Stomach (tissue), 9 donors: ENCODE results near the gene KCNQ1. TPM values are rescaled to one million over a fixed set of nuclear protein-coding genes. Genes with fewer than 3 reads are reported as not detected.

Experiments
- DNase-seq, 2 donors: peaks; one replicate each; pipeline versions ENCODE4 v3.0.0 to v3.0.0-alpha.2; 2013 to 2019
- H3K27ac ChIP-seq, 5 donors: fragments of 200-600 bp in 4 of 5; sonication (generic) in 4 of 5; one replicate each; pipeline ENCODE4 v1.5.1; 2013 to 2019; ENCODE audit warnings: mild to moderate bottlenecking in 1 of 5, moderate library complexity in 1 of 5
- H3K27me3 ChIP-seq, 3 donors: fragments of 200-600 bp; sonication (generic); one replicate each; pipeline ENCODE4 v1.5.1; 2017 to 2019; ENCODE audit warnings: mixed run types in 1 of 3
- H3K36me3 ChIP-seq, 4 donors: fragments of 200-600 bp; sonication (generic); 1 replicate in 3 of 4; 2 replicates in 1 of 4; pipeline ENCODE4 v1.5.1; 2016 to 2019
- H3K4me1 ChIP-seq, 4 donors: fragments of 200-600 bp; sonication (generic); one replicate each; pipeline ENCODE4 v1.5.1; 2016 to 2019
- H3K4me3 ChIP-seq, 4 donors: fragments of 200-600 bp; sonication (generic) in 3 of 4; one replicate each; pipeline ENCODE4 v1.5.1; 2016 to 2019; ENCODE audit warnings: mild to moderate bottlenecking in 1 of 4
- H3K9me3 ChIP-seq, 4 donors: fragments of 200-600 bp; sonication (generic); one replicate each; pipeline ENCODE4 v1.5.1; 2016 to 2019
- EP300 ChIP-seq: sonication (generic); formaldehyde crosslinking; IDR thresholded peaks from one replicate; pipeline ENCODE4 v1.6.1; 2017; ENCODE audit warnings: antibody characterized with exemption
- POLR2A ChIP-seq, 4 donors: fragments of 450-650 bp; IDR thresholded peaks; one replicate each; pipeline ENCODE4 v1.6.1; 2016; ENCODE audit warnings: antibody characterized with exemption in 4 of 4, control low read depth in 2 of 4, mild to moderate bottlenecking in 1 of 4, moderate library complexity in 1 of 4
- POLR2AphosphoS5 ChIP-seq, 3 donors: sonication (generic); formaldehyde crosslinking; IDR thresholded peaks; one replicate each; pipeline ENCODE4 v1.6.1; 2016; ENCODE audit warnings: antibody characterized with exemption in 3 of 3
- WGBS, 5 donors: extraction: QIAGEN DNeasy Blood & Tissue Kit in 3 of 5; methylation state at CpG; one replicate each; pipeline versions ENCODE4 v1.1.5 to v1.1.7; 2013 to 2018; 5-methylcytosine and 5-hydroxymethylcytosine counted together
- intact Hi-C: fragments of 100-400 bp; cut with DNase I; formaldehyde crosslinking; loops from one replicate; pipeline ENCODE4 v1.15.1; 2023; ENCODE audit warnings: low total_unique reads
- polyA plus RNA-seq, 3 donors: library from polyadenylated mRNA; stranded (reverse); fragments of 200-250 nt; gene quantifications; one replicate each; pipeline ENCODE4 v1.2.3, GENCODE V29; 2013
- total RNA-seq, 5 donors: library from RNA; depleted of rRNA; stranded (reverse); fragments of >200 nt; gene quantifications; one replicate each; pipeline versions ENCODE4 v1.1.0 to v1.2.3, GENCODE V29; 2014 to 2016
- TF ChIP-seq, protein P1 (sequence below), 7 experiments: fragments of 450-650 bp in 4 of 7; fragments of 200-600 bp in 3 of 7; sonication (generic) in 3 of 7; IDR thresholded peaks; one replicate each; pipeline ENCODE4 v1.5.1; 2016 to 2019; ENCODE audit warnings: antibody characterized with exemption in 7 of 7, control low read depth in 2 of 7, mild to moderate bottlenecking in 1 of 7
- donor health status: healthy with polysubstance abuse.
- donor health status: Bipolar disorder and iron deficiency.
- donor health status: healthy.

The KCNQ1 gene
- total and polyA plus RNA-seq, 8 donors = 12.1 to 155 (median 49.0) TPM

DNA sequence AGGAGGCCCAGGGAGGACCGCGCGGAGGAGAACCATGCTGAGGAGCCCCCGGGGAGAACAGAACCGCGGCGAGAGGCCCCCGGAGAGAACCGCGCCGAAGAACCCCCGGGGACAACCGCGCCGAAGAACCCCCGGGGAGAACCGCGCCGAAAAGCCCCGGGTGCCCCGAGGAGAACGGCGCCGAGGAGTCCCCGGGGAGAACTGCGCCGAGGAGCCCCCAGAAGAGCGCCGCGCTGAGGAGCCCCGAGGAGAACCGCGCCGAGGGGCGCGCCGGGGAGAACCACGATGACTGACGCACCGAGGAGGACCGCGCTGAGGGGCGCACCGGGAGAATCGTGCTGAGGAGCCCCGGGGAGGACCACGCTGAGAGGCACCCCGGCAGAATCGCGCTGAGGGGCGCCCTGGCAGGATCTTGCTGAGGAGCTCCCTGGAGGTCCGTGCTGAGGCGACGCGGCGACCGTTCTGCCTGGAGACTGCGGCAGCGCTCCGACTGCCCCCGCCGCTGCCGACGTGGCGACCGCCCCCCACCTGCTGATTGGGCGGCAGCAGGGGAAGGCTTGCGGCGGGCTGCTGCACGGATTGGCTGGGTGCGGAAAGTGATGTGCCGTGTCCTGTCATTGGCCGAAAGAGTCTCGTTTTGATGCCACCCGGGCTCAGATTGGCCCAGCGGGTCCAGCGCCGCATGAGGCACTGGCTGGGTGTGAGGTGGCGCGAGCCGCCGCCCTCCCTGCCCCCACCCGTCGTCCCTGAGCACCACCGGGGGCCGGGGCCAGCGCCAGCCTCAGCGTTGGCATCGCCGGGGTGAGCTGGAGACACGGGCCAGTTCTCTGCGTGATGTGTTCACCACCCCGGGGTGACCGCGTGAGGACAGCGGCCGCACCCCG, 255.0 kb downstream of the KCNQ1 start, which contains the start of gene KCNQ1OT1:
Gene KCNQ1OT1 (minus strand): TSS at position 464 of the 884 bp plus-strand sequence.
- peak within 1 kb of the TSS; percentile 63 to 72 (median 68) for H3K4me3 ChIP-seq
- intact Hi-C loops = loop anchor here (10.0 kb wide), 1 partner anchor 175 kb away; no protein-coding TSS in a partner anchor
- peak in 2 of 4 donors; percentile 74 to 87 for TF ChIP-seq POLR2A (IDR thresholded peaks at IDR 0.05)
- TF ChIP-seq, protein P1, sequence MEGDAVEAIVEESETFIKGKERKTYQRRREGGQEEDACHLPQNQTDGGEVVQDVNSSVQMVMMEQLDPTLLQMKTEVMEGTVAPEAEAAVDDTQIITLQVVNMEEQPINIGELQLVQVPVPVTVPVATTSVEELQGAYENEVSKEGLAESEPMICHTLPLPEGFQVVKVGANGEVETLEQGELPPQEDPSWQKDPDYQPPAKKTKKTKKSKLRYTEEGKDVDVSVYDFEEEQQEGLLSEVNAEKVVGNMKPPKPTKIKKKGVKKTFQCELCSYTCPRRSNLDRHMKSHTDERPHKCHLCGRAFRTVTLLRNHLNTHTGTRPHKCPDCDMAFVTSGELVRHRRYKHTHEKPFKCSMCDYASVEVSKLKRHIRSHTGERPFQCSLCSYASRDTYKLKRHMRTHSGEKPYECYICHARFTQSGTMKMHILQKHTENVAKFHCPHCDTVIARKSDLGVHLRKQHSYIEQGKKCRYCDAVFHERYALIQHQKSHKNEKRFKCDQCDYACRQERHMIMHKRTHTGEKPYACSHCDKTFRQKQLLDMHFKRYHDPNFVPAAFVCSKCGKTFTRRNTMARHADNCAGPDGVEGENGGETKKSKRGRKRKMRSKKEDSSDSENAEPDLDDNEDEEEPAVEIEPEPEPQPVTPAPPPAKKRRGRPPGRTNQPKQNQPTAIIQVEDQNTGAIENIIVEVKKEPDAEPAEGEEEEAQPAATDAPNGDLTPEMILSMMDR (IDR thresholded peaks at IDR 0.05) = no peak
- no peak for TF ChIP-seq EP300
- peak; percentile 92 to 99 (median 99) for TF ChIP-seq POLR2AphosphoS5 (IDR thresholded peaks at IDR 0.05)
- H3K27ac ChIP-seq = peak within 1 kb of the TSS; percentile 88 to 96 (median 92)
- no peaks in the 10 kb centered on the region for H3K9me3 ChIP-seq
- H3K36me3 ChIP-seq = no peaks in the 10 kb centered on the region
- no peaks in the 10 kb centered on the region for H3K27me3 ChIP-seq
- peak; percentile 90 to 98 for DNase-seq
- WGBS, 5 donors = 45 to 69% (median 52%) methylated on average over 56 to 98 of the region's 98 CpGs
- peaks cover 0 to 69% (median 37%) of the 10 kb centered on the region in 4 donors for H3K4me1 ChIP-seq

DNA sequence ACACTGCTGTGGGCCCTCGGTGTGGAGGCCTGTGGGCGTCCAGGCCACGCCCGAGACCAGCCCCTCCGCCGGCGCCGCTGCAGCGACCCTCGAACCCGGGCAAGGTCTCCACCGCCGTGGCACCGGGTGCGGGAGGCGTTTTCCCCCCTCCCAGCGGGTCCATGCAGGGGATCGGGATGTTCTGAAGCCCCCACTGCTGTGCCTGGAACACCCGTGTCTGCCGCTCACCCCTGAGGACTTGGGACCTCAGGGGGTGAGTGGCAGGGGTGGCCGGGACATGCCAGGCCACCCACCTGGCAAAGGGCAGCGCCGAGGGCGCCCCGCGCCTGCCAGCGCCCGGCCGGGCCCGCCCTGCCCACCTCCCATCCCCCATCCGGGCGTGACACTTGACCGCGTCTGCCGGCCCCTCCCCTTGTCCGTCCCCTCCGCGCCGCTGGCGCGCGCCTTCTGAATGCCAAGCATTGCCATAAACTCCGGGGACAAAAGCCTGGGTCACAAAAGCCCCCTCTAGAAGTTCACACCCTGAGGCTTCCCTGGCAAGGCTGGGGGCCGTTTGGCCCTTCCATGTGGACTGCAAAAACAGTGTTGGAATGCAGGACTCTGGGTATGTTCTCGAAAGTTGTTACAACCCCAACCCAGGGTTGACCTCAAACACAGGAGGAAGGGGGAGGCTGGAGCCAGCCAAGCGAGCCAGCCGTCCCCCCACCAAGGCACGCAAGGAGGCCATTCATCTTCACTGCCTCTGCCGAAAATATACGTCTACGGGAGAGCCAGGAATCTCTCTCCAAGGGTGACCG, 255.8 kb downstream of the KCNQ1 start:
- 47 to 68% (median 58%) methylated on average over 16 to 52 of the region's 52 CpGs for WGBS, 5 donors
- no peaks in the 10 kb centered on the region for H3K9me3 ChIP-seq
- H3K27ac ChIP-seq = peak overlapping the region; percentile 87 to 96 (median 92)
- no peaks in the 10 kb centered on the region for H3K27me3 ChIP-seq
- TF ChIP-seq, protein P1 (IDR thresholded peaks at IDR 0.05) = no peak
- TF ChIP-seq EP300 = no peak
- TF ChIP-seq POLR2AphosphoS5 (IDR thresholded peaks at IDR 0.05) = no peak
- no peak for TF ChIP-seq POLR2A (IDR thresholded peaks at IDR 0.05)
- H3K4me1 ChIP-seq = peaks cover 0 to 61% (median 30%) of the 10 kb centered on the region in 4 donors
- no peaks in the 10 kb centered on the region for H3K36me3 ChIP-seq
- H3K4me3 ChIP-seq = peak overlapping the region; percentile 51 to 71 (median 64)
- peak; percentile 64 to 82 for DNase-seq
- intact Hi-C loops = loop anchor here (10.0 kb wide), 1 partner anchor 174 kb away; no protein-coding TSS in a partner anchor

DNA sequence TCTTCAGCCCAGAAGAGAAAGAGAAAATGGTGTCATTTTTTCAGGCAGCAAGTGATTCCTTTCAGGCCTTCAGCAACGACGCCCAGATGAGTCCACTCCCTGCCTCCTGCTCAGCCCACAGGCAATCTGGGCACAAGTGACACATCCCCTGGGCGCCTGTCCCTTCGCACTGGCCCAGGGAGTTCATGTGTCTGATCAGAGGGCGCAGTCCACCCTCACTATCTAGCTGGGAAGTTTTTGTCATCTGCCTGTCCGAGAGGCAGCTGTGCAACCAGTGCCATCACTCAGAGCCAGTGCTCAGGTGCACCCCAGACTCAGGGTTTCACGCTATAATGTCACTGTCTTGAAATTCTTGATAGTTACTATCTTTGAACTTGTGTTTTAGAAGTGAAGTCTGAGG, 256.4 kb downstream of the KCNQ1 start:
- no peak for DNase-seq
- Histone ChIP-seq H3K9me3 (no peaks in the 10 kb centered on the region), H3K4me3 (no peak overlapping the region), H3K36me3 (no peaks in the 10 kb centered on the region), H3K27me3 (no peaks in the 10 kb centered on the region), H3K27ac (peak overlapping the region in 4 of 5 donors; percentile 87 to 96 (median 90)), H3K4me1 (peaks cover 0 to 55% (median 26%) of the 10 kb centered on the region in 4 donors)
- intact Hi-C loops = loop anchor here (10.0 kb wide), 1 partner anchor 174 kb away; no protein-coding TSS in a partner anchor
- WGBS, 5 donors = 69 to 91% (median 85%) methylated on average over 7 of the region's 7 CpGs
- TF ChIP-seq POLR2A (IDR thresholded peaks at IDR 0.05) = no peak
- TF ChIP-seq, protein P1 (IDR thresholded peaks at IDR 0.05) = no peak
- TF ChIP-seq POLR2AphosphoS5 (IDR thresholded peaks at IDR 0.05) = no peak
- no peak for TF ChIP-seq EP300
